ENCODE results near the gene CRYBA2. TPM values are rescaled to one million over a fixed set of nuclear protein-coding genes. Genes with fewer than 3 reads are reported as not detected.

Gene CRYBA2
- total RNA-seq, 5 donors from 2014 or later (not counting 1 experiment from before 2014, with no cell fraction given): not detected

DNA sequence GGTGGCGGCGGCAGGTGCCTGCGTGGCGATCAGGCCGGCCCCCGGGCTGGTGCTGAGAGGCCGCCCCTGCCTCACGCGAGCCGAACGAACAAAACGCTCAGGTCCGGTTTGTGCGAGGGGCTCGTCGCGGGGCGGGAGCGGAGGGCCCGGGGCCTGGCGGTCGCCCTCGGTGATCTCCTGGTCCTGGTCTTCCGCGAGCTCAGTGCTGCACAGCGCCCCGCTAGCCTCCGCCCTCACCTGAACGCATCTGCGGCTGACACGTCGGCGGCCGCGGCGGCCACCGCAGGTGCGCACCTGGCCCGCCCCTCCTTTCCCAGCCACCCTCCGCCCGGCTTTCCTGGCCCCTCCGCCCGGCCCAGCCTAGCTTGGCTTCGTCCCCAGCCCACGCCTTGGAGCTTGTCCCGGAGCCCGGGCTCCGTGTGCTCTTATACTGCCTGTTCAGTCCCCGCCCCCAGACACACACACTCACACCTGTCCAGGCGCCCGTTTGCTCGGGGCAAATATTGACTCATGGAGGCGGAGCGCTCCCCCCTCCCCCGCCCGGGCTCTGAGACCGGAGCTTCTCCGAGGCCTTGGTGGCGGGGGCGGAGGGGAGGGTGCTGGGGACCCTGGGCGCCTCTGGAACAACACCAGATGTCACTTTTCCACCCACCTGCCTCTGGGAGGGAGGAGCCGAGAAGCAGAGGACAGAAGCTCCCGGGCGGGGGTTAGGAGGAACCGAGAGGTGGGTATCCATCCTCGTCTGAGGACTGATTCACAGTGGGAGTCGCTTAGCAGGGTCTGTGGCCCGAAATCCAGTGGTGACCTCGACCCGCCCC is 8.6 kb upstream of the CRYBA2 start:
- H3K27ac Mint-ChIP-seq: no peak overlapping the region
- ATAC-seq (replicated peaks in 1 of 4) (peak; percentile 19 to 46 (median 40)), DNase-seq (peak in 1 of 35 experiments; percentile 31)
- Histone ChIP-seq H3K4me1 (ENCODE audit: control insufficient read depth in 1 of 2, extremely low read depth in 1 of 2, insufficient read depth in 2 of 2, low read length in 2 of 2) (peaks cover 3 to 30% of the 10 kb centered on the region in 2 experiments), H3K27me3 (replicated peaks in 1 of 2; ENCODE audit: control insufficient read depth in 2 of 2, extremely low read depth in 1 of 2, insufficient read depth in 2 of 2, low read length in 1 of 2) (peaks cover 10 to 96% of the 10 kb centered on the region in 2 experiments), H3K36me3 (ENCODE audit: control insufficient read depth in 2 of 2, extremely low read depth in 1 of 2, insufficient read depth in 1 of 2, low read length in 1 of 2) (no peaks in the 10 kb centered on the region), H3K27ac (ENCODE audit: low read length) (no peak overlapping the region), H3K9me3 (no peaks in the 10 kb centered on the region), H3K4me3 (ENCODE audit: control insufficient read depth in 1 of 2, extremely low read depth in 1 of 2, low read length in 1 of 2) (peak overlapping the region; percentile 12 to 49)
- peaks cover 57 to 73% of the 10 kb centered on the region in 2 donors for H3K27me3 Mint-ChIP-seq
- H3K9me3 Mint-ChIP-seq: no peaks in the 10 kb centered on the region
- H3K36me3 Mint-ChIP-seq: no peaks in the 10 kb centered on the region
- H3K4me1 Mint-ChIP-seq: peaks cover 10 to 22% (median 18%) of the 10 kb centered on the region in 3 donors
- ChIA-PET POLR2A (no interaction called here), CTCF (interaction anchor here (0.6 to 1.4 kb wide), 3 partner anchors 20 to 453 kb away, joined by 3 read pairs; no protein-coding TSS in a partner anchor)
- 4% methylated on average over 48 of the region's 70 CpGs for WGBS (ENCODE audit: insufficient coverage)
- peak overlapping the region in 2 of 3 donors; percentile 39 to 72 for H3K4me3 Mint-ChIP-seq

DNA sequence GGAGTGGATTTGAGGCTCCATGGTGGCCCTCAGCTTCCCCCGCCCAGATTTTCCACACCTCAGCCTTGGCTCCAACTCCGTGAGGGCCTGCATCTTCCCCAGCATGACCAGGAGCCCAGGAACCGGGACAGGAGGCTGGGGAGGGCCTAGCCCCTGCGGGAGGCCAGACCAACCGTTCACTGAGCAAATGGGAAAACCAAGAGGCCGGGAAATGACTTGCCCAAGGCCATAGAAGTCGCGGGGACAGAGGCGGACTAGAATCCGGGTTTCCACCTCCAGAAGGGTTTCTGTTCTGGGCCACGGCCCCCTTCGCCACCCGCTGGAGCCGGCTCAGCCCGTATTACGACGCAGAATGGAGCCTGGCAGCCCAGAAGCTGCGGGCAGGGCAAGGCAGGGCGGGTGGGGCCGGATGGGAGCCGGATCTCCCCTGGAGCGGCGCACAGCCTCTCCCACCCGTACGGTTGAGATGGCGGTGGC is 7.9 kb upstream of the CRYBA2 start:
- Histone ChIP-seq H3K27ac (ENCODE audit: low read length) (no peak overlapping the region), H3K4me1 (ENCODE audit: control insufficient read depth in 1 of 2, extremely low read depth in 1 of 2, insufficient read depth in 2 of 2, low read length in 2 of 2) (peaks cover 3 to 35% of the 10 kb centered on the region in 2 experiments), H3K9me3 (no peaks in the 10 kb centered on the region), H3K4me3 (ENCODE audit: control insufficient read depth in 1 of 2, extremely low read depth in 1 of 2, low read length in 1 of 2) (peak overlapping the region in 1 of 2 donors; percentile 3), H3K36me3 (ENCODE audit: control insufficient read depth in 2 of 2, extremely low read depth in 1 of 2, insufficient read depth in 1 of 2, low read length in 1 of 2) (no peaks in the 10 kb centered on the region), H3K27me3 (replicated peaks in 1 of 2; ENCODE audit: control insufficient read depth in 2 of 2, extremely low read depth in 1 of 2, insufficient read depth in 2 of 2, low read length in 1 of 2) (peaks cover 10 to 96% of the 10 kb centered on the region in 2 experiments)
- Mint-ChIP-seq H3K27ac (no peak overlapping the region), H3K36me3 (no peaks in the 10 kb centered on the region), H3K4me3 (peak overlapping the region in 1 of 3 donors; percentile 72), H3K9me3 (no peaks in the 10 kb centered on the region), H3K4me1 (peaks cover 10 to 22% (median 18%) of the 10 kb centered on the region in 3 donors), H3K27me3 (peaks cover 58 to 70% of the 10 kb centered on the region in 2 donors)
- ATAC-seq (replicated peaks in 1 of 4) (peak in 3 of 4 experiments; percentile 31 to 32 (median 32)), DNase-seq (peak in 1 of 35 experiments; percentile 17)
- CTCF ChIA-PET: no interaction called here
- POLR2A ChIA-PET: no interaction called here
- 11% methylated on average over 24 of the region's 26 CpGs for WGBS (ENCODE audit: insufficient coverage)

DNA sequence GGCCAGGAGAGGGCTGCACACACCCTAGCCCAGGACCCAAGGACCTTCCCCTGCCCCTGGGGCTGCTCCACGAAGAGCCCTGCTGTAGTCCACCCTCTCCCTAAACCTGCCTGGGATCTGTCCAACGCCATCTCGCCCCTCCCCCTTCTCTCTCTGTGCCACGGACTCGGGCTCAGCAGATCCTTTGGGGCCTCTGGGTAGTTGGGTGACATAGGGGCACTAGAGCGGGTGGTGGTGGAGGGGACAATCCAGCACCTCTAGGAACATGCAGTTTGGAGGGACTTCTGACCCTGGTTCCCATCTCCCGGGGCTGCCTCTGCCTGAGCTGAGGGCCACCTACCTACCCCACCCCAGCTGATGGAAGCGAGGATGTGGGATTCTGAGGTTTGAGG is 7.3 kb upstream of the CRYBA2 start:
- DNase-seq (no peak), ATAC-seq (replicated peaks in 1 of 4) (no peak)
- H3K36me3 ChIP-seq (ENCODE audit: control insufficient read depth in 2 of 2, extremely low read depth in 1 of 2, insufficient read depth in 1 of 2, low read length in 1 of 2): no peaks in the 10 kb centered on the region
- H3K4me3 ChIP-seq (ENCODE audit: control insufficient read depth in 1 of 2, extremely low read depth in 1 of 2, low read length in 1 of 2): no peak overlapping the region
- Mint-ChIP-seq H3K9me3 (no peaks in the 10 kb centered on the region), H3K27ac (no peak overlapping the region), H3K4me1 (peaks cover 10 to 24% (median 22%) of the 10 kb centered on the region in 3 donors), H3K27me3 (peaks cover 60 to 70% of the 10 kb centered on the region in 2 donors), H3K36me3 (no peaks in the 10 kb centered on the region), H3K4me3 (peak overlapping the region in 1 of 3 donors; percentile 72)
- H3K4me1 ChIP-seq (ENCODE audit: control insufficient read depth in 1 of 2, extremely low read depth in 1 of 2, insufficient read depth in 2 of 2, low read length in 2 of 2): peaks cover 3 to 40% of the 10 kb centered on the region in 2 experiments
- H3K27ac ChIP-seq (ENCODE audit: low read length): no peak overlapping the region
- H3K9me3 ChIP-seq: no peaks in the 10 kb centered on the region
- no CpG with 5 or more reads among the region's 8 CpGs for WGBS (ENCODE audit: insufficient coverage)
- CTCF ChIA-PET: no interaction called here
- peaks cover 10 to 96% of the 10 kb centered on the region in 2 experiments for H3K27me3 ChIP-seq (replicated peaks in 1 of 2; ENCODE audit: control insufficient read depth in 2 of 2, extremely low read depth in 1 of 2, insufficient read depth in 2 of 2, low read length in 1 of 2)
- POLR2A ChIA-PET: no interaction called here

DNA sequence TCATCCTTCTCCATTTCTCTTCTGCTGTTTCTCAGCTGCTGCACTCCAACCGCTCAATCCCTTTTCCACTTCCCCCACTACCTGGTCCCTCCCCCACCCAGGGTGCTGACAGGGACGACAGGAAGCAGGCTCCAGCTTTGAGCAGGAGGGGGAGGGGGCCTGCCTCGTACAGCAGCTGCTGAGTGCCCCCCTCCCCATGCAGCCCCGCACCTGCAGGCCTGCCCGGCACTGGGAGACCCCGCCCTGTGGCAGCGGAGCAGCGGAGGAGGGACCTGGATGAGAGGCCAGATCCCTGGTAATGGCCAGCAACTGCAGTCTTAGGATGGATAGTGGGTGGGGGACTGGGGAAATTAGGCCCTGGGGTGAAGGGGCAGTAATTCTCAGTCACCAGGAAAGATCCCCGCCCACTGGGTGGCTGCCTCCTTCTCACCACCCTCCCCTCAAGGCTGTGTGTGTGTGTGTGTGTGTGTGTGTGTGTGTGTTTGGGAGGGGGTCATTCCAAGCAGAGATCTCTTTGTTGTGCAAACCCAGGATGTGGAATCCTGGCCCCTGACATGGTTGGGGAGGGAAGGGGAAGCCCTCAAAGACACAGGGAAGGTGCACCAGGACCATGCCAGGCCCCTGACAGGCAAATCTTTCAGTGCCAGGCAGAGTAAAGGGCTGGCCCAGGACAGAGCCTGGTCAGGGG is 6.8 kb upstream of the CRYBA2 start:
- DNase-seq: no peak
- H3K27ac ChIP-seq (ENCODE audit: low read length): no peak overlapping the region
- no peak overlapping the region for H3K4me3 ChIP-seq (ENCODE audit: control insufficient read depth in 1 of 2, extremely low read depth in 1 of 2, low read length in 1 of 2)
- CTCF ChIA-PET: no interaction called here
- no peaks in the 10 kb centered on the region for H3K9me3 ChIP-seq
- peaks cover 3 to 40% of the 10 kb centered on the region in 2 experiments for H3K4me1 ChIP-seq (ENCODE audit: control insufficient read depth in 1 of 2, extremely low read depth in 1 of 2, insufficient read depth in 2 of 2, low read length in 2 of 2)
- ATAC-seq (replicated peaks in 1 of 4): no peak
- Mint-ChIP-seq H3K9me3 (no peaks in the 10 kb centered on the region), H3K27me3 (peaks cover 60 to 70% of the 10 kb centered on the region in 2 donors), H3K4me1 (peaks cover 10 to 27% (median 26%) of the 10 kb centered on the region in 3 donors), H3K4me3 (no peak overlapping the region), H3K36me3 (no peaks in the 10 kb centered on the region), H3K27ac (no peak overlapping the region)
- no peaks in the 10 kb centered on the region for H3K36me3 ChIP-seq (ENCODE audit: control insufficient read depth in 2 of 2, extremely low read depth in 1 of 2, insufficient read depth in 1 of 2, low read length in 1 of 2)
- H3K27me3 ChIP-seq (replicated peaks in 1 of 2; ENCODE audit: control insufficient read depth in 2 of 2, extremely low read depth in 1 of 2, insufficient read depth in 2 of 2, low read length in 1 of 2): peaks cover 7 to 96% of the 10 kb centered on the region in 2 experiments
- POLR2A ChIA-PET: no interaction called here
- WGBS (ENCODE audit: insufficient coverage): no CpG with 5 or more reads among the region's 9 CpGs

DNA sequence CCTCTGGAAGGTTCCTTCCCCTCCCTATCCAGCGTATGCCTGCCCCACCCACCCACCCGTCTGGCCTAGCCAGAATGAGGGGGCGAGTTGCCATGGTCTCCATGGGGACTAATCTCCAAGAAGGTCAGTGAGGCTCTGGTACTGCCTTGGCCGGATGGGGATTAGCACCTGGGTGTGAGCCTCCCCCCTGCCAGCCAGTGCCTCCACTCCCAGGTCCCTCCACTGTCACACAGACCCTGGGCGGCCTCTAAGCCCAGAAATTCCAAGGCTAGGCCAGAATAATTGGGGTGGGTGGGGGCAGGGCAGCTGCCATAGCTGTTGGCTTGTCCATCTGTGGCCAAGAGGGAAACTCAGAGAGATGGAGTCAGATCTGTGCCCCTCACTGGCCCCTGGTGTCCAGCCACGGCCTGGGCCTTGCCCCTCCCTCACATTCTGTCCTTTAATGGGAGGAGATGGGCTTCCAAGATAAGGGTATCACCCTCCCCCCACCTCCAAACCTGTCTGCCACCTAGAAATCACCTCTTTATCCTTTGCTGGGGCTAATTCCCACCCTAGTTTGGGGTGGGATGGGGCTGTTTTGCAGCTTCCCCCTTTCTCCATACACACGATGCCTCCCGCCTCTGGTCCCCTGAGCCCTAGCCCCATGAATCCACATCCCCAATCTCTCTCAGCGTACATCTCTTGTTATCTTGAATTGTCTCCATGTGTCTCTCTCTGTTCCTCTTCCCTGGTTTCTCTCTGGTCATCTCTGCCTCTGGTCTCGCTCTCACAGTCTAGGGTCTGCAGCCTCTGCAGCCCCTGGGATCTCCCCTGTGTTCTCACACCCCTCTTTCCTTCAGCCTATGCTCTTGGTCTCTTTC is 6.0 kb upstream of the CRYBA2 start:
- peaks cover 58 to 71% of the 10 kb centered on the region in 2 donors for H3K27me3 Mint-ChIP-seq
- ATAC-seq (replicated peaks in 1 of 4) (no peak), DNase-seq (no peak)
- peaks cover 7 to 97% of the 10 kb centered on the region in 2 experiments for H3K27me3 ChIP-seq (replicated peaks in 1 of 2; ENCODE audit: control insufficient read depth in 2 of 2, extremely low read depth in 1 of 2, insufficient read depth in 2 of 2, low read length in 1 of 2)
- no peak overlapping the region for H3K4me3 Mint-ChIP-seq
- H3K27ac Mint-ChIP-seq: no peak overlapping the region
- CTCF ChIA-PET: interaction anchor here in 1 of 2 donors (0.6 kb wide), 1 partner anchor 176 kb away, joined by 3 read pairs; no protein-coding TSS in a partner anchor
- H3K4me1 Mint-ChIP-seq: peaks cover 11 to 27% (median 24%) of the 10 kb centered on the region in 3 donors
- H3K9me3 Mint-ChIP-seq: no peaks in the 10 kb centered on the region
- peaks cover 3 to 41% of the 10 kb centered on the region in 2 experiments for H3K4me1 ChIP-seq (ENCODE audit: control insufficient read depth in 1 of 2, extremely low read depth in 1 of 2, insufficient read depth in 2 of 2, low read length in 2 of 2)
- POLR2A ChIA-PET: no interaction called here
- H3K4me3 ChIP-seq (ENCODE audit: control insufficient read depth in 1 of 2, extremely low read depth in 1 of 2, low read length in 1 of 2): no peak overlapping the region
- H3K36me3 Mint-ChIP-seq: no peaks in the 10 kb centered on the region
- no peaks in the 10 kb centered on the region for H3K36me3 ChIP-seq (ENCODE audit: control insufficient read depth in 2 of 2, extremely low read depth in 1 of 2, insufficient read depth in 1 of 2, low read length in 1 of 2)
- whole genome bisulfite sequencing (ENCODE audit: insufficient coverage): 63% methylated on average over 4 of the region's 10 CpGs
- H3K27ac ChIP-seq (ENCODE audit: low read length): no peak overlapping the region
- no peaks in the 10 kb centered on the region for H3K9me3 ChIP-seq
